Measurements from ENCODE around the gene RABAC1.

GRCh38 chr19:41933693-41934426 lies 25.3 kb downstream of the RABAC1 start:
- TF ChIP-seq CTCF (CRISPR knock-in tag; IDR thresholded peaks at IDR 0.05) (no peak), POGK (CRISPR knock-in tag; conservative IDR thresholded peaks at IDR 0.05) (no peak), POLR2AphosphoS5 (IDR thresholded peaks at IDR 0.05; ENCODE audit: low read depth, low read length) (no peak), KDM4B (CRISPR knock-in tag; IDR thresholded peaks at IDR 0.05) (no peak), ESRRA (CRISPR knock-in tag; IDR thresholded peaks at IDR 0.05; ENCODE audit: low read depth) (no peak), ZSCAN21 (CRISPR knock-in tag; IDR thresholded peaks at IDR 0.05; ENCODE audit: borderline replicate concordance) (no peak), NFRKB (IDR thresholded peaks at IDR 0.05) (no peak), KAT7 (CRISPR knock-in tag; IDR thresholded peaks at IDR 0.05; ENCODE audit: borderline replicate concordance) (no peak), NFIB (CRISPR knock-in tag; IDR thresholded peaks at IDR 0.05; ENCODE audit: borderline replicate concordance) (no peak), FIP1L1 (IDR thresholded peaks at IDR 0.05; ENCODE audit: borderline replicate concordance, insufficient read depth, low read depth, low read length) (no peak)

All from HepG2 (cell line).